H1 (cell line): ENCODE data around the gene ABCB11. TPM values are rescaled to one million over a fixed set of nuclear protein-coding genes. Genes with fewer than 3 reads are reported as not detected.

ENCODE experiments used
- CTCF ChIA-PET: fragments of 300-600 bp; sonication (Branson Sonifier 250); formaldehyde crosslinking; loops from one replicate; lab custom pipeline; 2021; ENCODE audit not compliant: partially characterized antibody; lab: Charles Lee
- POLR2A ChIA-PET: fragments of 300-600 bp; sonication (Branson Sonifier 250); formaldehyde crosslinking; loops from one replicate; lab custom pipeline; 2021; ENCODE audit warnings: inconsistent platforms; ENCODE audit not compliant: partially characterized antibody; lab: Charles Lee
- DNase-seq, 2 experiments: peaks; one replicate each; pipeline versions ENCODE4 v3.0.0 to v3.0.0-alpha.2; 2010 to 2022; ENCODE audit warnings: low spot score in 2 of 2, low read depth in 1 of 2, mixed read lengths in 1 of 2
- FAIRE-seq: peaks from 2 replicates; lab custom pipeline; 2011; peaks lifted over from hg19 to GRCh38; lab: Jason Lieb, UNC
- H2AFZ ChIP-seq: 2 replicates; pipeline ENCODE4 v1.8.1; 2012; ENCODE audit warnings: low read length, inconsistent platforms
- H2AK5ac ChIP-seq: 2 replicates; pipeline ENCODE4 v1.6.1; 2013; ENCODE audit warnings: low read depth, low read length
- H2BK120ac ChIP-seq: replicated peaks from 2 replicates; pipeline ENCODE3; 2013; ENCODE audit warnings: low read depth, low read length, inconsistent platforms
- H2BK12ac ChIP-seq: 2 replicates; pipeline ENCODE4 v1.6.1; 2013; ENCODE audit warnings: low read depth, low read length
- H2BK15ac ChIP-seq: 2 replicates; pipeline ENCODE4 v1.6.1; 2013; ENCODE audit warnings: low read length
- H2BK20ac ChIP-seq: 2 replicates; pipeline ENCODE4 v1.6.1; 2013; ENCODE audit warnings: low read length
- H2BK5ac ChIP-seq: 2 replicates; pipeline ENCODE4 v1.6.1; 2013; ENCODE audit warnings: low read depth, low read length
- H3K14ac ChIP-seq: 2 replicates; pipeline ENCODE4 v1.6.1; 2013; ENCODE audit warnings: inconsistent platforms; ENCODE audit not compliant: insufficient read length
- H3K18ac ChIP-seq: 2 replicates; pipeline ENCODE4 v1.6.1; 2013; ENCODE audit warnings: low read length; ENCODE audit errors: extremely low read depth
- H3K23ac ChIP-seq: 2 replicates; pipeline ENCODE4 v1.6.1; 2013; ENCODE audit warnings: inconsistent platforms; ENCODE audit not compliant: insufficient read length
- H3K23me2 ChIP-seq: 2 replicates; pipeline ENCODE4 v1.6.1; 2013; ENCODE audit warnings: low read depth, low read length
- H3K27ac ChIP-seq: 2 replicates; pipeline ENCODE4 v1.6.1; 2011; ENCODE audit warnings: low read depth, low read length, inconsistent platforms
- H3K27me3 ChIP-seq, 4 experiments: replicated peaks in 1 of 4; 1 replicate in 1 of 4; 2 replicates in 3 of 4; pipeline versions ENCODE4 v1.6.1 to v1.8.1; 2011 to 2013; ENCODE audit warnings: low read length in 3 of 4, mild to moderate bottlenecking in 3 of 4, inconsistent platforms in 2 of 4, mixed read lengths in 2 of 4, moderate library complexity in 1 of 4; ENCODE audit not compliant: control insufficient read depth in 3 of 4, insufficient read depth in 3 of 4; ENCODE audit errors: extremely low read depth in 1 of 4
- H3K36me3 ChIP-seq, 4 experiments: 2 replicates each; pipeline versions ENCODE4 v1.6.1 to v1.8.1; 2011 to 2013; ENCODE audit warnings: mild to moderate bottlenecking in 4 of 4, low read length in 3 of 4, moderate library complexity in 2 of 4, control low read depth in 1 of 4, inconsistent platforms in 1 of 4; ENCODE audit not compliant: insufficient read depth in 4 of 4, control insufficient read depth in 2 of 4
- H3K4ac ChIP-seq: replicated peaks from 2 replicates; pipeline ENCODE3; 2013; ENCODE audit warnings: low read length, low read depth, mixed read lengths, inconsistent platforms; ENCODE audit not compliant: insufficient read length
- H3K4me1 ChIP-seq, 4 experiments: replicated peaks in 1 of 4; 1 replicate in 1 of 4; 2 replicates in 3 of 4; pipeline versions ENCODE4 v1.6.1 to v1.8.1; 2011 to 2013; ENCODE audit warnings: low read length in 3 of 4, inconsistent platforms in 2 of 4, mixed read lengths in 1 of 4; ENCODE audit not compliant: insufficient read depth in 4 of 4, control insufficient read depth in 3 of 4
- H3K4me2 ChIP-seq, 2 experiments: 2 replicates each; pipeline versions ENCODE4 v1.6.1 to v1.8.1; 2011 to 2013; ENCODE audit warnings: low read depth in 2 of 2, low read length in 2 of 2, control low read depth in 1 of 2, inconsistent platforms in 1 of 2, mild to moderate bottlenecking in 1 of 2; ENCODE audit not compliant: insufficient read depth in 1 of 2
- H3K4me3 ChIP-seq, 4 experiments: fragments of 200-600, 300-600 bp in 1 of 4; sonication (generic), shearing (Covaris generic), sonication (Bioruptor Twin) in 1 of 4; 2 replicates each; pipeline versions ENCODE4 v1.5.1 to v1.8.1; 2011 to 2016; ENCODE audit warnings: low read length in 4 of 4, low read depth in 3 of 4, control low read depth in 2 of 4, inconsistent platforms in 2 of 4, mild to moderate bottlenecking in 2 of 4, mixed read lengths in 1 of 4, moderate library complexity in 1 of 4; ENCODE audit not compliant: insufficient read depth in 2 of 4; ENCODE audit errors: extremely low read depth in 1 of 4
- H3K56ac ChIP-seq: replicated peaks from 2 replicates; pipeline ENCODE3; 2013; ENCODE audit warnings: low read depth, mild to moderate bottlenecking, mixed read lengths, low read length, inconsistent platforms; ENCODE audit not compliant: insufficient read length
- H3K79me1 ChIP-seq: 2 replicates; pipeline ENCODE4 v1.6.1; 2013; ENCODE audit warnings: low read depth, low read length, control low read depth
- H3K79me2 ChIP-seq, 2 experiments: 2 replicates each; pipeline versions ENCODE4 v1.6.1 to v1.8.1; 2012 to 2013; ENCODE audit warnings: low read length in 2 of 2, mild to moderate bottlenecking in 2 of 2, inconsistent platforms in 1 of 2; ENCODE audit not compliant: insufficient read depth in 2 of 2, control insufficient read depth in 1 of 2
- H3K9ac ChIP-seq, 4 experiments: replicated peaks in 1 of 4; 1 replicate in 1 of 4; 2 replicates in 3 of 4; pipeline versions ENCODE4 v1.6.1 to v1.8.1; 2011 to 2013; ENCODE audit warnings: low read depth in 3 of 4, low read length in 3 of 4, control low read depth in 2 of 4, mild to moderate bottlenecking in 2 of 4, moderate library complexity in 2 of 4, inconsistent platforms in 1 of 4; ENCODE audit errors: extremely low read depth in 1 of 4
- H3K9me3 ChIP-seq, 2 experiments: 2 replicates each; pipeline versions ENCODE4 v1.6.1 to v1.8.1; 2012 to 2013; ENCODE audit warnings: mild to moderate bottlenecking in 2 of 2, moderate library complexity in 2 of 2, control low read depth in 1 of 2, inconsistent platforms in 1 of 2, low read depth in 1 of 2, low read length in 1 of 2, mixed read lengths in 1 of 2; ENCODE audit not compliant: insufficient read depth in 2 of 2
- H4K20me1 ChIP-seq, 2 experiments: replicated peaks in 1 of 2; 2 replicates each; pipeline versions ENCODE3 to v1.8.1; 2011 to 2013; ENCODE audit warnings: inconsistent platforms in 2 of 2, low read length in 2 of 2, mild to moderate bottlenecking in 1 of 2; ENCODE audit not compliant: insufficient read depth in 2 of 2, control insufficient read depth in 1 of 2
- H4K5ac ChIP-seq: 2 replicates; pipeline ENCODE4 v1.6.1; 2013; ENCODE audit warnings: low read length, low read depth, mixed read lengths, inconsistent platforms; ENCODE audit not compliant: insufficient read length
- H4K8ac ChIP-seq: 2 replicates; pipeline ENCODE4 v1.8.0; 2013; ENCODE audit warnings: mild to moderate bottlenecking, moderate library complexity, low read length, inconsistent platforms; ENCODE audit not compliant: insufficient read depth; ENCODE audit errors: extremely low read depth
- H4K91ac ChIP-seq: replicated peaks from 2 replicates; pipeline ENCODE3; 2013; ENCODE audit warnings: low read length, mixed read lengths, inconsistent platforms; ENCODE audit not compliant: insufficient read length
- ASH2L ChIP-seq: fragments of 200-600, 300-600 bp; sonication (generic); IDR thresholded peaks from one replicate; pipeline ENCODE4 v1.7.1; 2017; ENCODE audit warnings: low read length
- GTF2F1 ChIP-seq: IDR thresholded peaks from 2 replicates; pipeline ENCODE4 v1.6.1; 2012; ENCODE audit warnings: low read depth, low read length, improper control_type of control experiment, borderline replicate concordance
- HDAC6 ChIP-seq: IDR thresholded peaks from one replicate; pipeline ENCODE4 v1.7.1; 2012; ENCODE audit warnings: low read depth, mild to moderate bottlenecking, inconsistent platforms, low read length, moderate library complexity
- JUN ChIP-seq: IDR thresholded peaks from 2 replicates; pipeline ENCODE4 v1.6.1; 2011; ENCODE audit warnings: low read depth, mild to moderate bottlenecking, improper control_type of control experiment, low read length
- MAX ChIP-seq: IDR thresholded peaks from 2 replicates; pipeline ENCODE4 v1.6.1; 2012; ENCODE audit warnings: inconsistent platforms
- NANOG ChIP-seq: IDR thresholded peaks from 2 replicates; pipeline ENCODE4 v1.6.1; 2011; ENCODE audit warnings: low read length, low read depth, mild to moderate bottlenecking, inconsistent platforms; ENCODE audit not compliant: insufficient read depth, poor library complexity, severe bottlenecking
- POLR2AphosphoS5 ChIP-seq: IDR thresholded peaks from 2 replicates; pipeline ENCODE4 v1.6.1; 2011; ENCODE audit warnings: low read depth, low read length
- RBBP5 ChIP-seq: IDR thresholded peaks from 2 replicates; pipeline ENCODE4 v1.7.1; 2012; ENCODE audit warnings: low read depth, mild to moderate bottlenecking, inconsistent platforms, low read length, moderate library complexity, borderline replicate concordance
- SRF ChIP-seq: IDR thresholded peaks from 2 replicates; pipeline ENCODE4 v1.6.1; 2011; ENCODE audit warnings: mild to moderate bottlenecking, low read depth, low read length, moderate library complexity
- whole genome bisulfite sequencing, 2 experiments: shearing (Covaris generic) in 1 of 2; methylation state at CpG; one replicate each; pipeline versions ENCODE4 v1.1.6 to v1.1.7; 2013 to 2015; ENCODE audit warnings: low lambda C conversion rate in 2 of 2, mixed read lengths in 2 of 2, inconsistent platforms in 1 of 2, low coverage in 1 of 2, missing lambda C conversion rate in 1 of 2; ENCODE audit not compliant: insufficient replicate concordance in 2 of 2, insufficient coverage in 1 of 2, insufficient read length in 1 of 2; ENCODE audit errors: extremely low coverage in 1 of 2, missing lambda C conversion rate in 1 of 2; 5-methylcytosine and 5-hydroxymethylcytosine counted together
- polyA plus RNA-seq, 7 experiments: library from polyadenylated mRNA; depleted of rRNA in 3 of 7; stranded (reverse) in 5 of 7; unstranded in 2 of 7; fragments of >200 nt in 5 of 7; fragments of 200-250 nt in 2 of 7; gene quantifications; 1 replicate in 5 of 7; 2 replicates in 1 of 7; 4 replicates in 1 of 7; pipeline versions ENCODE4 v1.2.1 to v1.2.3, GENCODE V29; 2011 to 2013; ENCODE audit warnings: missing spikeins in 2 of 7, mixed read lengths in 2 of 7
- total RNA-seq: library from RNA; stranded (reverse); fragmentation: NEBNext Ultra II Directional; extraction: Animal tissue kit (Norgen Biotek cat#: 25700); gene quantifications from 2 replicates; pipeline ENCODE4 v1.2.1, GENCODE V29; 2021

ABCB11 gene
- total and polyA plus RNA-seq, 2 of the 8 experiments (the other 6 are each of a cell fraction or from before 2014, with no cell fraction given) = not detected

- POLR2A ChIA-PET = no interaction called here
- H2BK20ac ChIP-seq = no peak overlapping the region
- no peak overlapping the region for H3K23ac ChIP-seq
- no peak for FAIRE-seq
- H4K91ac ChIP-seq = no peak overlapping the region
- H3K9ac ChIP-seq = no peak overlapping the region
- WGBS, 2 experiments = 86% methylated on average over 3 of the region's 3 CpGs; no CpG with 5 or more reads in 1 of the 2 experiments
- no peak overlapping the region for H2BK12ac ChIP-seq
- H3K27ac ChIP-seq = no peak overlapping the region
- no peak for DNase-seq
- H3K79me1 ChIP-seq = no peaks in the 10 kb centered on the region
- no peaks in the 10 kb centered on the region for H3K79me2 ChIP-seq
- no peak overlapping the region for H2AFZ ChIP-seq
- H2BK15ac ChIP-seq = no peak overlapping the region
- no peak overlapping the region for H3K4me3 ChIP-seq
- H3K4me2 ChIP-seq = no peak overlapping the region
- H3K9me3 ChIP-seq = no peaks in the 10 kb centered on the region
- no peaks in the 10 kb centered on the region for H4K20me1 ChIP-seq
- H4K5ac ChIP-seq = no peak overlapping the region
- H4K8ac ChIP-seq = no peak overlapping the region
- no peak overlapping the region for H3K56ac ChIP-seq
- H3K36me3 ChIP-seq = no peaks in the 10 kb centered on the region
- no peak for TF ChIP-seq JUN
- no peak for TF ChIP-seq RBBP5
- TF ChIP-seq MAX = no peak
- TF ChIP-seq ASH2L = no peak
- no peak for TF ChIP-seq POLR2AphosphoS5
- no peak for TF ChIP-seq NANOG
- TF ChIP-seq SRF = no peak
- no peak for TF ChIP-seq HDAC6
- no peak for TF ChIP-seq GTF2F1
- 0 out of 7 replicates have a peak, but pooled peaks cover 0 to 1% (median 0%) of the 10 kb centered on the region in 4 experiments for H3K27me3 ChIP-seq
- H3K4me1 ChIP-seq = peaks cover 0 to 4% (median 3%) of the 10 kb centered on the region in 4 experiments; a peak in 1 of 7 replicates
- H3K14ac ChIP-seq = no peak overlapping the region
- H3K23me2 ChIP-seq = no peaks in the 10 kb centered on the region
- H3K18ac ChIP-seq = no peak overlapping the region
- H2BK5ac ChIP-seq = no peak overlapping the region
- CTCF ChIA-PET = interaction anchor here (0.7 kb wide), 1 partner anchor 54 kb away, joined by 3 read pairs; no protein-coding TSS in a partner anchor
- H3K4ac ChIP-seq = no peak overlapping the region
- no peak overlapping the region for H2AK5ac ChIP-seq
- H2BK120ac ChIP-seq = no peak overlapping the region
Observed at GRCh38 chr2:169009865-169010579, 21.1 kb downstream of the ABCB11 start.
